Dedifferentiated amniotic fluid mesenchymal stem cell (primary cell): Measurements from ENCODE around the gene KIAA1614.

ENCODE experiments used
- DNase-seq: peaks from one replicate; pipeline ENCODE4 v3.0.0-alpha.2; 2016; ENCODE audit errors: extremely low spot score

Gene KIAA1614

DNA sequence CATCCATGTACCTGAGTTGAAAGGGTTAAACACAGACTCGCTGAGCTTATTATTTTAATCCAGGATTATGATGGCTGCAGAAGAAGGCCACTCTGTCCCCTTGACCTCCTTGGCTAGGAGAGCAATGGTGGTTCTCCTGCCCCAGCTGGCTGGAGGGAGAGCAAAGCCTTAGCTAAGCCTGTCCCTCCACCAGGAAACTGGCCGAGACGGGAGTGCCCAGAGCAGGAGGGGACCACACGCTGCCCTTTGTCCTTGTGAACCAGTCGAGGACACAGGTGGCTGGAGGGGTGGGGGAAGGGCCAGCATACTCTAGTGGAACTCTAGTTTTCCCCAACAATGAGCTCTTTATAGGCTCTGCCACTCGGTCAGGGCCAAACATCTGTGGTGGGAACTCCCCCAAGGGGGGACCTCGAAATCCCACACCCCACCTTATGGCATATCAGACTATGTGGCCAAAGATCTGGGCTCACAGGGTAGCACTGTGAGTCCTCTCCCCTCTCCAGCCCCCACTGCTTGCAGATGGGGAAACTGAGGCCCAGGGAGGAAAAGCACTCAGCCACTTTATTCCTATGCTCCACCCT, 12.9 kb downstream of the KIAA1614 start:
- DNase-seq, result no peak

DNA sequence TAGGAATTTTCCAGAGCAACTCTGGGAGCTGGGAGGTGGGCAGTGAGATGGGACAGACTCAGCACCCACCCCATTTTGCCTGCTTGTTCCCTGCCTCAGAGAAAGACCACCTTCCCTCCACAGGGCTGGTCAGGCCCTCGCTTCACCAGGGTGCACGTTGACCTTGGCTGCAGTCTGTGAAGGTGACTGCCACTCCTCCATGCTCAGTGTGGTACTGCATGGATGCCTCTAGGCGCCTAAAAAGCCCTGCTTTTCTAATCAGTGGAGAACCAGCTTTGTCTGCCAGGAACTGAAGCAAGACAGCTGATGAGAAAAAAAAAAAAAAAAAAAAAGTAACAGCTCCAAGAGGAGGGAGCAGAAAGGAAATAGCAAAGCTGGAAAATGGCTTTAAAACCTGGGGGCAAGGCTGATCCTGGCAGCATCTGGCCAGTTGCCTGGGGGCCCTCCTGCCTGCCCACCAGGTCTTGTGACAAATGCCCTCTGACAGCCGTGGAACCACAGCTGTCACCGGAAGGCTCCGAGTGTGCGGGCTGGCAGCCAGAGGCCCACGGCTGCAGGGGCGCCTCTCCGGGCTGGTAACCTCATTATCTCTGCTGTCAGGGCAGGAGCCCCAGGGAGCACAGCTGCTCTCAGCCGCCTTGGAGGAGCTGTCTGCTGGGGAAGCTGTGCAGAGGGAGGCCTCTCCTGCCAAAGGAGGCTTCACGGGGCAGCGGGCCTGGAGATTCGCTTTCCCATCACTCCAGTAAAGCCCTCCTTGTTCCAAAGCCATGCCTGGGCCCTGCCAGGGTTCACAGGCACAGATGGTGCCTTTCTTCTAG, 13.7 kb downstream of the KIAA1614 start:
- DNase-seq, result peak; percentile 37

DNA sequence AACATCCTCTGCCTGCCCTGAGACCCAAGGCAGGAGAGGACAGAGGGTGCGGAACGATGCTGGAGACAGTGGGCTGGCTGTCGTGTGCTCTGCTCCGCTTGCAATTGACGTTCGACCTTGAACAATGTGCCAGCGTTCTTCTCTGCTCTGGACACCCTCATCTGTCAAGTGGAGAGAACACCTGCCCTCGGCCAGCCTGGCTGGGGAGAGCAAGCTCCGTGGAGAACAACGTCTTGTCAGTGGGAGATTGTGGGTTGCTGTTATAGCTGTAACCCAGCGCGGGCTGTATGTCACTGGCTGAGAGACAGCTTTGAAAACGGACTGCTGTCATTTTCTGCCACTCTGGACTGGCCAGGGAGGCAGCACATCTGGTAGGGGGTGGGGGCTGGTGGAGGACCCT, 14.7 kb downstream of the KIAA1614 start:
- no peak for DNase-seq

DNA sequence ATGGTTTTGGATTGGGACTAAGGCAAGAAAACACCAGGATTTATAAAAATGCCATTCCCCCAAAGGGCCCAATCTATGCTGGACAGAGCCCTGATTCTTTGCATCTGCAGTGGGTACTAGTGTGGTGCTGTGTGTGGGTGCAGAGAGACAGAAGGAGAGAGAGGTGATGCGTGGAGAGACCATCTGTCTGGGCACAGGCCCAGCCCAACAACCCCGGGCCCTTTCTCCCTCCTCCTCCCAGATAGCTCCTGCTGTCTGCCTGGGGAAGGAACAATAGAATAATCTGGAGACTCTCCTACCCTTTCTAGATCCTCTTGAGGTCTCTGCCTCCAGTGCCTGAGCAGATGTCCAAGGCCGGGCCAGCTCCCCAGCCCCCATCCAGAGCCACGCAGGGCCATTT, 15.1 kb downstream of the KIAA1614 start:
- DNase-seq, result no peak

DNA sequence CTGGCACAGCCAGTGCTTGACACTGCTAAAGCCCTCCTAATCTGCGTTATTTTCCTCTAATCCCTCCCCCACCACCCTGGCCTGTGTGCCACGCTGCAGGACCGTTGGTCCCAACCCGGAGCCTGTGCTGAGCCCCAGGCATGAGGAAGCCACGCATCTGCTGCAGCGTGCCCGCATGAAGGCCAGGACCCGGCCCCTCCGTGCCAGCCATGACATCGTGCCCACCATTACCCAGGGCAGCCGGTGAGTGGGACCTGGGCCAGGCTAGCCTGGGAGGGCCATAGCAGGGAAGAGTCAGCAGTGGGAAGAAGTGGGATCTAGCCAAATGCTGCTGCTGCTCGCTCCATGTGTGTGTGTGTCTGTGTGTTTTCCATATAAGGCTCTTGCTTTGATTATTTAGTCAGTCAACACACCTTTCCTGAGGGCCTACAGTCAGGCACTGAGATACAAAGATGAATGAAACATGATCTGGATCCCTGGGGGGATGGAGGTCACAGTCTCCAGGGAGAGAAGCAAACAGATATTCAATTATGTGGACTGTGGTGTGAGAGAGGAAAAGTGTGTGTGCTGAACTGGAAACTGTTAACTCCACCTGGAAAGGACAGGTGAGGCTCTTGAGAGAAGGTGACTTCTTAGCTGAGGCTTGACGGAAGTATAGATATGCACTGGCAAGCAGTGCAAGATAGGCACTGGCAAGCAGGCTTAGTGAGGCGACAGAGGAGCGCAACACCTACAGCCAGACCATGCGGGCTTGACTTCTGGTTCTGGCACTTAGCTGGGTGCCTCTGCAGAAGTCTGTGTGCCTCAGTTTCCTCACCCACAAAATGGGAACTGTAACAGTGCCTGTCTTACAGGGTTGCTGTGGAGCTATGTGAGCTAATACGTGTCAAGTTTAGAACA, 15.9 kb downstream of the KIAA1614 start:
- DNase-seq, result no peak

DNA sequence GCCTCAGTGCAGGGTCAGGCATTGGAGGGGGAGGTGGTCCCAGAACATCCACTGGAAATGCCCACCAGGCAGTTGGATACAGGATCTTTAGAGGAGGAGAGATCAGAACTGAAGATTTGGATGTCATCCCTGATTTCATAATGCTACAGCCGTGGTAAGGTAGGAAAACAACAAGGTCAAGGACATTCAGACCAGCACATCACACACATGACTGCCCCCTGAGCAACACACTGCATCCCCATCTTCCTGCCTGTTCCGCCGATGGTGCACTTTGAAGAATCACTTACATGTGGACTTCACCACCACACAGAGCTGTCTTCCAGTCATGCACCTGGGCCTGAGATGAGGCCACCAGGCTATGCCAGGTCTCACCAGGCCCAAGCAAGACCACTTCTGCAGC, 16.7 kb downstream of the KIAA1614 start:
- DNase-seq, result no peak

DNA sequence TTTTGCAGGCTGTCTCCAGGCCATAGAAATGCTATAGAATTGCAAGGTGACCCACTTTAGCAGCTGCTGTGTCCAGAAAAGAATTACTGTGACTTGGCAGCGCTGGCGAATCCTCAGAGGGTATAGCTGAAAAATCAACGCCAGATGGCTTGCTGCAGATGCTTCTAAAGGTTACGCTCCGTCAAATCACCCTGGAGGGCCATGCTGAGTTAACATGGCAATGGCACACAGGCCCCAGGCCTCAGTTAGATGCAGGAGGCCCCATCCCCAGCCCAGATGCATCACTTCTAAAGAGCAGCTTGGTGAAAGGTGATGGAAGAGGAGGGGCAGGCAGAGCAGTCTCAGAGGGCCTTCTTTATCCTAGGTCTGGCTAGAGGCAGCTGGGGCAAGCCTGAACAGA, 18.0 kb downstream of the KIAA1614 start:
- DNase-seq, result no peak

DNA sequence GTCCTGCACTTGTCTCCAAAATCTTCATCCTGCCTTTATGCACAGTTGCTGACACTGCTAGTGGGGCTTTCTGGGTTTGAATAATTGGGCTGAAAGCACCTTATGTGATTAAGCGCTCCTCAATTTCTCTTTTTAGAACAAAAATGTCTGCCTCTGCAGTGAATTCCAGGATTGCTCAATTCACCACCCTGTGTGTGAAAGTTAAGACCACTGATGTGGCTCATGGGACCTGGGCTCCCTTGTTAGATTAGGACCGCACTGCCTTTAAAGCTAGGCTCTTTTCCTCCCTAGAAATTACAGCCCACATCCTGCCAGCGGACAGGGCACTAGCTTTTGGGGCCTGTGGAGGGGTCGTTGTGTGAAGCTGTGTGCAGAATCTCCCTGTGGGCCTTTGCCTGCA, 18.8 kb downstream of the KIAA1614 start:
- DNase-seq, result no peak

DNA sequence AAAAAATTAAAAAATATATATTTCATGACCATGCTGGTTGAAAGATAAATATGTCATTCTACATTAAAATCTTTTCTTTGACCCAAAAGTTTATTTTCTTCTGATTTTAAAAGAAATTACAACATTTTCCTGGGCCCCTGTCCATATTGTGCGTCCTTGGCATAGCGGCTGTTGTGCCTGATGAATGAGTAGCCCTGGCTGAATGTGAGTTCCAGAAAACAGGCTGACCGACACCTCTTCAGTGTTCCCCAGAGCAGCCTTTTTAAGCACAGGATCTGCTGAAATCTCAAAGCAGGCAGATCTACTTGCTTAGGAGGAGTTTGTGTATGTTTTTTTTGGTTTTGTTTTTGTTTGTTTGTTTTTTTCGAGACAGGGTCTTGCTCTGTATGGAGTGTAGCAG, 19.7 kb downstream of the KIAA1614 start:
- DNase-seq, result no peak

DNA sequence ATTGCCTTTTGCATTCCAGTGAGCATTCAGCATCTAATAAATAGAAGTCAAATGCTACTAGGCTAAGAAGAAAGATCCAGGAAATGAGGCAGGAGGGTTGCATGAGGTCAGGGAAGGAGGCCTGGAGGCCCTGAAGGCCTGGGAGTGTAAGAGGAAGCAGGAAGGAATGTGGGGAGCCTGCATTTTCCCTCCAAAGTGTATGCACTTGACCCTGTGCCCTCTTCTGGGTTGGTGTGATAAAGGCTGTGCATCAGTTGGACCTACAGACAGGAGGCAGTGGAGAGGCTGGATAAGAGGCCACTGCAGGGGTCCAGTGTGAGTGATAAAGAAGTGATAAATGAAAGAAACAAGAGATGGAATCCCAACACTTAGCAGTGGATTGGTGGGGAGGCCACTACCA, 20.4 kb downstream of the KIAA1614 start:
- no peak for DNase-seq

DNA sequence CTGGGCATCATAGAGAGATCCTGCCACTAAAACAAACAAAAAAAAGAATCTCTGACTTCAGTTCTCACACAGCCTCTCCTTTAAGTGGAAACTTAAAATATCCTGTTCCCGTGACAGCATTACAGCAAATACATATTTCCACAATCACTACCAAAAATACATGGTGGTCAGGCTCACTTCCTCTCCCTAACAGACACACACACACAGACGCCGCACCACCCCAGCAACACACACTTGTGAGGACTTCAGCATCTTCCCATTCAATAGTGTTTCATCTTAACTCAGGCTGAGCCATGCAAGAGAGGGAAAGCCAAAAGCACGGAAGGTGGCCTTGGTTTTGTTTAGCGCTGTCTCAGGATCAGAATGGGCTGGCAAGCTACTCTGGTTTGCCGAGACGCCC, 21.9 kb downstream of the KIAA1614 start:
- no peak for DNase-seq

DNA sequence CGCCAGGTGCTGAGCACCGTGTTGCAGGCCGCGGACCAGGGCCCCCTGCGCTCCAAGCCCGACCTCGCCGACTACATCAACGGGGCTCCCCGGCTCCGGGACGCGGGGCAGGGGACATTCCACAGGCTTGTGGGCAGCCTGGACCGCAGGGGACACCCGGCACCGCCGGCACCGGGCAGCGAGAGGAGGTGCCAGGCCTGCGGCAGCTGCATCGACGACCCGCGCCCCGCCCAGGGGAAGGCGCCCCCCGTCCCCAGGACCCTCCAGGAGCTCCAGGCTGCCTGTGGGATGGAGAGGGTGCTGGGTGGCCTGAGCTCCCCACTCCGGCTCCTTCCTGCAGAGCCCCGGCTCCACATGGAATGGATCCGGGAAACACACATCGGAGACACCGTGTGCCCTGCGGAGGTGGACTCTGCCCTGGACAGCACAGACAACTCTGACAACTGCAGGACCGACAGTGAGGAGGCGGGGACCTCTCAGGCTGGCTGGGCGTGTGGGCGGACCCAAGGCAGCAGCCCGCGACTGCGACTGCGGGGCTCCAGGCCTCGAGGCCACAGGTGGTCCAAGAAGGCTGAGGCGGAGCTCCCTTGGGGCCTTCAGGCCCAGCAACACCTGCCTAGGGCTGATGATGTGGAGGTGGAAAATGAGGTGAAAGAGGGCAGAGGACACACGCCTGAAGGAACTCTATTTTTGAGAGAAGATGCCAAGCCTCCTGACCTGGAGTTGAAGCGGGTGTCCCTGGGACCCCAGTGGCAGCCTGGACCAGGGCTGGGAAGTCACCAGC, 22.8 kb downstream of the KIAA1614 start:
- DNase-seq, result no peak

DNA sequence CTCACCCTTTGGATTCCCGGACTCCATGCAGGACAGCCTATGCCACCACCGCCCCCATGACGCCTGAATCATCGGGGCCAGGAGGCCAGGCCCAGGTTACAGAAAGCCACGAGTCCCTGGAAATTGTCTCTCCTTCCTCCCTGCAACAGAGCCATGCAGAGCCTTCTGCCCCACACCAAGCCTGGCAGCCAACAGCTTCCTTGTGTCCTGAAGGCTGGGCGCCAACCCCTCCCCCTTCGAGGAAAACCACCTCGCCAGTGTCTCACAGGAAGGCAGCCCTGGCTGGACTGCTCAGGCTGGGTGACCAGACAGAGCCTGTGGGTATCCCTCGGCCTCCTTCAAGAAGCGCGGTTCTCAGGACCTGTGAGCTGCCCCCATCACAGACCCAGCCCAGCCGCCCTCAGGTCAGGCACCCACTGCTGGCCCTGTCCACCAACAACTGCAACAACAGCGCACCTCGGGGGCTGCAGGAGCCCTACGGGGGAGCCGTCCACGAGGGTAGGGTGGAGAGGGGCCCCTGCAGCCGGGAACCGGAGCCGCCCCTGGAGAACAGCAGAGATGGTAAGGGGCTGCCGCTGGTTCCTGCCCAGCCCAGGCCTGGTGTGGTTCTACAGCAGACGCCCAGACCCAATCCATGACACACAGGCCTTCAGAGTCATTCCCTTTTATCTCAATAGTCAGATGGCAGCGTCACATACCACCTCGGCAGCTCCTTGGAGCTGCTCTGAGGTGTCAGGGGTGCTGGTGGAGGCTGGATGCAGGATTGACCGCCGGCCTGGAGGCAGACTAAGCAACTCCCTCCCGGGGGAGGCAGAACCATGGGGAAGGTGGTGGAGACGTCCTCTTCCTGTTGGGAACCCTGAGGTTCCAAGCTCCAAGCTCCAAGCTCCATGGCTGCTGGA, 23.7 kb downstream of the KIAA1614 start:
- DNase-seq, result no peak

DNA sequence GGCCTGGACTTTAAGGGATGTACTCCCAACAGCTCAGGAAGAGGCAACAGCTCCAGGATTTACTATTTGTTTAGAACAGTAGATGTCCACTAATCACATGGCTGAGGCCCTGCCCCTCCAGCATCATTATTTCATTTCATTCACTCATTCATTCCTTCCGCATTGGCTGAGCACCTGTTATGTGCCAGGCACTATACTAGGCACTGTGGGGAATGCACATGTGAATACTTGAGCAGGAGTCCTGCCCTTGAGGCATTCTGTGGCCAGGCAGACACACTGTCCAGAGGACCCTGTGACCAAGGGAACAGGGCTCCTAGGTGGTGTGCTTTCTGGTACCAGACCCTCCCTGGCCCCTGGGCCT, 24.3 kb downstream of the KIAA1614 start:
- no peak for DNase-seq

DNA sequence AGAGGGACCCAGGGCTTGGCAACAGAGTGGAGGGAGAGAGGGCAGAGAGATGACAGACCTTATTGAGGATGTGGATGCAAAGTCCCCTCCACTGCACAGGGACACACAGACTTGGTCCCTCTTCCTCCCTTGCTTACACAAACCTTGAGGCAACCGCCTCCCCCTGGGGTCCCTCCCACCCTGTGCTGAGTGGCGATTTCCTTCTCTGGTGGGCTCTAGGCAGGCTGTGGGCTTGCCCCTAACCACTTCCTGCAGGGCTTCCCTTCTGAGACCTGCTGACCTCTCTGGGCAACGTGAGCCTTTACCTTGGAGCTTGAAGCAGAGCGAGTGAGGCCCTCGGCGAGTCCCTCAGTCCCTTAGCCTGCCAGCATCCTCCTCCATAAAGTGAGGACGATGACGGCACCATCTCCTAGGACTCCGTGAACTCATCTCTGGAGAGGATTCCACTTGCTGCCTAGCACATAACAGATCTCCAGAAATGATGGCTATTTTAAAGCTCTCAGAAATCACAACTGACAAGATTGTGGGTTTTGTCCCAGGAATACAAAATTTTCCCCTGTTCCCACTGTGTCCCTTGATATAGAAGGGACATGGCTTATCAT, 25.0 kb downstream of the KIAA1614 start:
- DNase-seq, result no peak

DNA sequence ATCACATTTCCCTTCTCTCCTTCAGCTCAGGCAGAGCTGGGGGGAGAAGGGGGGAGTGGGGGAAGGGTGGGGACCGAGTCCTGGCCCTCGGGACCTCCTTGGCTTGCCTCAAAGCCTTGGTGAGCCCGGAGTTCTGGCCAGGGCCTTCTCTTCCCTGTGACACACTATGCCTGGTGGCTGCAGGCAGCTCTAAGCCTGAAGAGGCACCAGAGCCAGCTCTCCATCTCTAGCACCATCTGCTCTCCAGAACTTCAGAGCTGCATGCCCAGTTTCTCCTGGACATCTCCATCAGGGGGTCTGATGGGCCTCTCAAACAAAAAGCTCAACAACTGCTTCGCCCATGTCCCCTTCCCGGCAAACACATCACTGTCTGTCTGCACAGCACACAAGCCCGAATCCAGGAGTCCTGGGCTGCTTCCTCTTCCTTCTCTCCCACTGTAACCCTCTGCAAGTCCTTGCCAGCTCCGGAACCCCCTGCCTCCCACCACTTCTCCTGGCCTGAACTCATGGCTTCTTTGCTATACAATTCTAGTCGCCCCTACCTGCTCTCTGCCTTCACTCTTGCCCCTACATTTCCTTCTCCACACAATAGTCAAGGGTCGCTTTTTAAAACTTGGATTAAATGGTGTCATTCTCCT, 26.5 kb downstream of the KIAA1614 start:
- no peak for DNase-seq

DNA sequence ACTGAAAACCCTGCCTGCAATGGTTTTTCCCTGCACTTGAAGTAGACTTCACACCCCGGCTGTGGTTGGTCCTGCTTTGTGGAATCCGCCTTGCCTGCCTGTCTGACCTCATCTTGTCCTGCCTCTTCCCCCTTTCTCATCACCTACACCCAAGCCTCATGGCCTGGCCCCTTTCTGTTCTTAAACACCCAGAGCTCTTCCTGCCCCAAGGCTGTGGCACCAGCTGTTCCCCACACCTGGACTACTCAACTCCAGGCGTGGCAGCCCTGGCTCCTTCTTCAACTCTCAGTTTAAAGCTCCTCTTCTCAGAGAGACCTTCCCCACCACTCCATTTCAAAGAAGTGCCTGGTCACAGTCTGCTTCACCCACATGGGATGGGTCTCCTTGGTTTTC, 27.0 kb downstream of the KIAA1614 start:
- DNase-seq, result no peak

DNA sequence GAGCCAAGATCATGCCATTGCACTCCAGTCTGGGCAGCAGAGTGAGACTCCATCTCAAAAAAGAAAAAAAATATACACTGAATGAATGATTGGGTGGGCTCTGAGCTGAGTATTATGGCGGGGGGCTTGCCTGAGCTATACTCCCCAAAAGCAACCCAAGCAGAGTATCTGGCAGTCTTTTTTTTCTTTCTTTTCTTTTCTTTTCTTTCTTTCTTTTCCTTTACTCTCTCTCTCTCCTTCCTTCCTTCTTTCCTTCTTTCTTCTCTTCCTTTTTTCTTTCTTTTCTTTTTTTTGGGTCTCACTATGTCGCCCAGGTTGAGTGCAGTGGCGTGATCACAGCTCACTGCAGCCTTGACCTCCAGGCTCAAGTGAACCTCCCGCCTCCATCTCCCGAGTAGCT, 27.7 kb downstream of the KIAA1614 start:
- no peak for DNase-seq

DNA sequence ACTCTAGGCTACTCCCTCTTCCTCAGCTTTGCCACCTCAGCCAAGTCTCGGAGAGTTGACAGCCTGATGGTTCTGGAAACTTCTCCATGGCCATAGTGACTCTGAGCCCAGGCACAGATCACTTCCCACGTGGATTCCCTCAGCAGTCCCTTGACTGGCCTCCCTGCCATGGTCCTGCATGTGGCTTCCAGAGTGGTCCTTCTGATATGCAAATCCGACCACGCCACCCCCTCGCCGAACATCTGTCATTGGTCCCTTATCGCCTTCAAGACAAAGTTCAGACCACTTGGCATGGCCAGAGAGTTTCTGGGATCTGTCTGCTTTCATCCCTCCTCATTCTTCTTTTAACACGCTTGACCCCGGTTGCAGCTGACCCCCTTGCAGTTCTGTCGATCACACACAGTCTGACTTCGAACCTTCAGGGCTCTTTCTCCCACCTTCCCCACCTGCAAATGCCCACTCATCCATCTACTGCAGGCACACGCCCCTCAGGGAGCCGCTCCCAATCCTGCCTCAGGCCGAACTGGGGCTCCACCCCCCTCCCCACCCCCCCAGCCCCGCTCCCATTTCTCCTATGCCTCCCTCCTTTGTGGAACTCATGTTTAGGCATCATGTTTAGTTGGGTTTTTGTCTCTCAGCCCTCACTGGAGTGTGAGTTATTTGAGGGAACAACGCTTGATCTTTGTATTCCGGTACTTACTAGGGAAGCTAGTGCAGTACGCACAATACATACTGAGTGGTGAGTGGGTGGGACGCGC, 29.0 kb downstream of the KIAA1614 start:
- no peak for DNase-seq
